HG03196 (cell line): ENCODE measurements around the gene EID2.

Experiments
- ATAC-seq: cut with Tn5 transposase; IDR thresholded peaks from one replicate; pipeline ENCODE4 v1.9.1; 2021; ENCODE audit not compliant: unreplicated experiment

Gene EID2

DNA sequence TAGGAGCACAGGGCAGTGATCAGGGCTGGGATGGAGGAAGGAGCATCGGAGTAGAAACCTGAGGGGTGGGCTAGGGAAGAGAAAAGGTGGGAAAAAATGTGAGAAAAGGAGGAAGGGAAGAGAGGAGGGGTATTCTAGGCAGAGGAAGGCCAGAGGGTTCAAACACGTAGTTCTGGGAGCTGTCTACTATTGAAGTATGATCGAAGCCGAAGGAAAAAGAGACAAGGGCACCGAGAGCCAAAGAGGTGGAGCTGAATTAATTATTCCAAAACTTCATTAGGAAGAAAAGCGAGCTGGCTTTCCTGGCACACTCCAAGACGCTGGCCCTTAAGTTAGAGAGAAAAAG lies 33.4 kb downstream of the EID2 start:
- no peak for ATAC-seq

DNA sequence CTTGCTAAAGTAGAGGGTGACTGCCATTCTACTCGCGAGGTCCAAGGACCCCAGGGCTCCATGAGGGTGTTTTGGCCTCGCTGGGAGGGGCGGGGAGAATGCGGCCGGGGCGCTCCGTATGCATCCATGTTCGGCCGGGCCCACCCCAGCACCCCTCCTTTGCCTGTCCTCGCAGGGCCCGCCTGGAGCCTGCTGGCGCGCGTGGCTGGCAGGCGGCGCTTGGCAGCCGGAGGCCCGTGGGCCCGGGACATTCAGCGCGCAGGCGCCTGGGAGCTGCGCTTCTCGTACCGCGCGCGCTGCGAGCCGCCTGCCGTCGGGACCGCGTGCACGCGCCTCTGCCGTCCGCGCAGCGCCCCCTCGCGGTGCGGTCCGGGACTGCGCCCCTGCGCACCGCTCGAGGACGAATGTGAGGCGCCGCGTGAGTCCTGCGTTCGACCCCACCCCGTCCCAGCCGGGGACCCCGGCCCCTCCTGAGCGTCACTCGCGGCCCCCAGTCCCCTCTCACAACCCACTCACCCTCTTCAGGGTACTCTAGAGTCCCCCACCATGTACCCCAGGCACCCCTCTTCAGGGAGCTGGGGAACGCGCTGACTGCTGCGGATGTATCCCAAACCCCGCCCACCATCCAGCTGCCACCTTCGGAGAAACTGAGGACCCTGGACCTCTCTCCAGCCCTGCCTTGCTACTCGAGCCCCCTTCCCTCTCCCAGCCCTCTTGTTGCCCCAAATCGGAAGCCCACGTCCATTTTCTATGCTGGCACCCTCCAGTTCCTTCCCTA lies 37.1 kb downstream of the EID2 start:
- peak; percentile 59 for ATAC-seq

DNA sequence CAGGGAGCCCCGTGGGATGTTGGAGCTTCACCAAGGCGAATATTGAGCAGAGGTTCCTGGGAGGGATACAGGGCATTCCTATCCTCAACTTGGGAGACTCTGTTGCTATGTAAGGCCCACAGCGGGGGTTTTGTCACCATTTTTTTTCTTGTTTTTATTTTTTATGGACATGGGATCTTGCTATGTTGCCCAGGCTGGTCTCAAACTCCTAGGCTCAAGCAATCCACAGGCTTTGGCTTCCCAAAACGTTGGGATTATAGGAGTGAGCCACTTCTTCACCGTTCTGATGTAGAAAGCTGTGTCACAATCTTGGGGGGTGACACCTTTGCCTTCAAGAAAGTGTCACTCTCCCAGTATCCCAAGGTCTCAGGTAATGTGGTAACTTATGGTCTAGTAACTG lies 38.6 kb downstream of the EID2 start:
- no peak for ATAC-seq

DNA sequence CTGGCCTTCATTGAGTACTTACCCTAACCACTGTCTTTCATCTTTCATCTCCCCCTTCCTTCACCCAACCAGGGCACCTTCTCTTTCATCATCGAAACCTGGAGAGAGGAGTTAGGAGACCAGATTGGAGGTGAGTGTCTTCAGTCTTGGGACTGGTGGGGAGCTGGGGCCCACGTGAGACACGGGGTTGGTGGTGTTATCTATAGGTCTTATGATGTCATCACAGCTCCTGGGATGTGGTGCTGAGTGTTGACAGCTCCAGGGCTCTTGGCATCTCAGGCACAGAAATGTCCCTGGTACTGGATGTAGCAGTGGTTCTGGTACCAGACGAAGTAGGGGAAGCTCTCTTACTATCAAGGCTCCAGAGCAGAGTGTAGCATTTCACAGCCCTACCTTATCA lies 39.4 kb downstream of the EID2 start:
- no peak for ATAC-seq

DNA sequence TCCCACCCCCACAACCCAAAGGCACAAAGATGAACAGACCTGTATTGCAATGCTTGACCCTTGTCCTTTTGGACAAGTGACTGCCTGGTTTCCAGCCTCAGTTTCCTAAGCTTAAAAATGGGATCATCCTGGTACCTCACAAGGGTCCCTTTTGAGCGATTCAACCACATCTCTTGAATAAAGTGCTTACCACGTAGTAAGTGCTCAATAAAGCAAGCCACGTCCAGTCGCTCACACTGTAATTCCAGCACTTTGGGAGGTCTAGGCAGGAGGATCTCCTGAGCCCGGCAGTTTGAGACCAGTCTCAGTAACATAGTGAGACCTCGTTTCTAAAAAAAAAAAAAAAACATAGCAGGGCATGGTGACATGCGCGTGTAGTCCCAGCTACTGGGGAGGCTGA lies 40.0 kb downstream of the EID2 start:
- ATAC-seq, result no peak

DNA sequence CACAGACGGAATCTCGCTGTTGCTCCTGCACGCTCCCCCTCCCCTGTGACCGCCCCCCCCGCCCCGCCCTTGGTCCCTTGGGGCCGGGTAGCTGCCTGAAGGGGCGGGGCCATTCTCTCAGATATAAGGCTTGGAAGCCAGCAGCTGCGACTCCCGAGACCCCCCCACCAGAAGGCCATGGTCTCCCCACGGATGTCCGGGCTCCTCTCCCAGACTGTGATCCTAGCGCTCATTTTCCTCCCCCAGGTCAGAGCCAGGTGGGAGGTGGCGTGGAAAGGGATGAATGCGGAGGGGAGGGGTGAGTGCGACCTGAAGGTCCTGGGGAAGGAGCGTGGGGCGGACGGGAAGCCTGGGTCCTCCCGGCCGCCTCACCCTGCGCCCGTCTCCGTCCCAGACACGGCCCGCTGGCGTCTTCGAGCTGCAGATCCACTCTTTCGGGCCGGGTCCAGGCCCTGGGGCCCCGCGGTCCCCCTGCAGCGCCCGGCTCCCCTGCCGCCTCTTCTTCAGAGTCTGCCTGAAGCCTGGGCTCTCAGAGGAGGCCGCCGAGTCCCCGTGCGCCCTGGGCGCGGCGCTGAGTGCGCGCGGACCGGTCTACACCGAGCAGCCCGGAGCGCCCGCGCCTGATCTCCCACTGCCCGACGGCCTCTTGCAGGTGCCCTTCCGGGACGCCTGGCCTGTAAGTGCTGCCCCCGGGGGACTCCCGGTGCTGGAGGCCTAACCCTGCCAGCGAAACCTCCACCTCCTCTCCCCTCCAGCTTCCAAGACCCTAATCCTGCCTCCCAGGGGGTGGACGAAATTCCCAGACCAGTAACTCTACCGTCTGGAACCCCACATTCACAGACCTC lies 40.9 kb downstream of the EID2 start, which contains the start of gene DLL3:
DLL3 (plus strand) TSS at position 150 of the 845 bp plus-strand sequence; CDS start at position 178, 28 bp downstream.
- no peak for ATAC-seq

DNA sequence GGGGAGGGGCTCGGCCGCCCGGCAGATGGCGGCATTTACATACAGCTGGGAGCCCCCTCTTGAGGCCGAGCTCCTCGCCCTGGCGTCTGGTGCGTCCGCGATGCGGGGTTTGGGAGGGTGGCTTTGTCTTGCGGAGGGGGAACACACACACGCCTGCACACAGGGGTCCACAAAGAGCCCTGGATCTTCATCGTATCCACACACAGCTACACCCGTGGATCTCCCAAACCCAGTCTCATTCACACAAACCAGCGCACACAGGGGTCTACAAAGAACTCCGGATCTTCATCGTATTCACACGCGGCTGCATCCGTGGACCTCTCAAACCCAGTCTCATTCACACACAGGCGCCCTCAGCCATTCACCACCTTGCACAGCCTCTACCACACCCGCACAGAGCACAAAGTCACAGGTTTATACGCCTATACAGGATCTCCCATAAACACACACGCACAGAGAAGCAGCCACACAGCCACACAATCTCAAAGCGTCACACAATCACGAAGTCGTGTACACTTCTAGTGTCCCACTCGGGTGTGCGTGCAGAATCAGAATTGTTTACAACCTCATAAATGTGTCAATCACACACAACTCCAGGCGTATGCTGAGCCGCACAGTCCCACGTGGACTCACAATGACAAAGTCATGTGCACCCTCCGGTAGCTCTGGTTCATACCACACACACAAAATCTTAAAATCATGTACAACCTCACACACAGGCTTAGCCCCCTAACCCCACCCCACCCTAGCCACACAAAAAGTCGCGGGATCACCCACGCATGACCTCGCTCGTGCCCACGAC lies 41.8 kb downstream of the EID2 start:
- ATAC-seq, result no peak

DNA sequence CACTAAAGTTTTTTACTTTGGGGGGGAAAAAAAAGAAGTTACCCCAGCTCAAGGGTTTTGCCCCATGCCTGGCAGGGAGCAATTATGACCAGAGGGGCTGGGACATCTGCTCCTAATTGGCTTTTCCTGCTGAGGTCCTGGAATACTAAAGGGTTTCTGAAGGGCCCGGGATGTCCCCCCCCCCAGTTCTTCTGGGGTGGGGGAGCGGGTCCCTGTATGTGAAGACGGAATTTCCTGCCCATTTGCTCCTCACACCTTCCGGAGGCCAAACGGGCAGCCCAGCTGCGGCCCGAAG lies 42.3 kb downstream of the EID2 start:
- ATAC-seq, result no peak

DNA sequence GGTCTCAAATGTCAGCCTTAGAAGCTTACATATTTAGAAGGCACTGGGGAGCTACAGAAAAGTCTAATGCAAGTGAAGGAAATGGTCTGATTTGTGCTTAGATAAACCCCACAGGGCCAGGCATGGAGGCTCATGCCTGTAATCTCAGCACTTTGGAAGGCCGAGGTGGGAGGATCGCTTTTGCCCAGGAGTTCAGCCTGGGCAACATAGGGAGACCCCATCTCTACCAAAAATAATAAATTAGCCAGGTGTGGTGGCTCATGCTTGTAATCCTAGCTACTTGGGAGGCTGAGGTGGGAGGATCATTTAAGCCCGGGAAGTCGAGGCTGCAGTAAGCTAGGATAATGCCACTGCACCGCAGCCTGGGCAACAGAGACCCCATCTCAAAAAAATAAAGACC lies 43.9 kb downstream of the EID2 start:
- no peak for ATAC-seq

DNA sequence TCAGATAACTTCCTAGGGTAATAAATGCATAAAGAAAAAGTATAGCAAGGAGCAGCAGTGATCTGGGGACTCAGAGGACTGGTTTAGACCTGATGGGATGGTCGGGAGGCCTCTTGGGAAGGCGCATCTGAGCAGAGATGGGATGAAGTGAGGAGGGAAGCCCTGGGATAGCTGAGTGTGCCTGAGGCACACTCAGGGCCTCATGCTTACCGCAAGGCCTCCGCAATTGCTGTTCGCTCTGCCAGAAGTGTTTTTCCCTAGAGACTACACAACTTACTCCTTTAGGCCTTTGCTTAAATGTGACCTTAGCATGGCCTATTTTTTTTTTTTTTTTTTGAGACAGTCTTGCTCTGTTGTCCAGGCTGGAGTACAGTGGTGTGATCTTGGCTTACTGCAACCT lies 45.3 kb downstream of the EID2 start:
- no peak for ATAC-seq

DNA sequence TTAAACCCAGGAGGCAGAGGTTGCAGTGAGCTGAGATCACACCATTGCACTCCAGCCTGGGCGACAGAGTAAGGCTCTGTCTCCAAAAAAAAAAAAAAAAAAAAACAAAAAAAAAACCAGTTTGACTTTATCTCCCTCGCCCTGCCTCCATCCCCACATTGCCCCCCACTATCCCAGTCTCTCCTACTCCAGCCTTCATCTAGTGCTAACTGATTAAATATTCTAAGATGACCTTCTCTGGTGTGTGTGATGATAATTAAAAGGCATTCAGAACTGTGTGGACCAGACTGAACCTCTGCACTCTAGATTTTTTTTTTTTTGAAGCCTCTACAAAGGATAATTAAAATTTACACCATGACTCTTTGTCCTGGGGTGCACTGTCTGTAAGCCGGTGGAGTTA lies 47.2 kb downstream of the EID2 start:
- ATAC-seq, result no peak

DNA sequence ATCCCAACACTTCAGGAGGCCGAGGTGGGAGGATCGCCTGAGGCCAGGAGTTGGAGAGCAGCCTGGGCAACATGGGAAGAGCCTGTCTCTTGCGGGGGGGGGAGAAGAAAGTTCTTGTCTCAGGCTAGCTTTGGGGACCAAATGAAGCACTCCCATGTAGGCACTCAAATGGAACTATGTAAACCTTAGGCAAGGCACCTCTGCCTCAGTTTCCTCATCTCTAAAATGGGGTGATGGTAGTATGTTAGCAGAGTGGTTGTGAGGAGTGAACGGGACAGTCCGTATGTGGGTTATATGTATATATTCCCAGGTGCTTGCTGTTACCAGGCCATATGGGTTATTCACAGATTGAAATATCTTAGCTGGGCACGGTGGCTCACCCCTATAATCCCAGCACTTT lies 47.7 kb downstream of the EID2 start:
- no peak for ATAC-seq

DNA sequence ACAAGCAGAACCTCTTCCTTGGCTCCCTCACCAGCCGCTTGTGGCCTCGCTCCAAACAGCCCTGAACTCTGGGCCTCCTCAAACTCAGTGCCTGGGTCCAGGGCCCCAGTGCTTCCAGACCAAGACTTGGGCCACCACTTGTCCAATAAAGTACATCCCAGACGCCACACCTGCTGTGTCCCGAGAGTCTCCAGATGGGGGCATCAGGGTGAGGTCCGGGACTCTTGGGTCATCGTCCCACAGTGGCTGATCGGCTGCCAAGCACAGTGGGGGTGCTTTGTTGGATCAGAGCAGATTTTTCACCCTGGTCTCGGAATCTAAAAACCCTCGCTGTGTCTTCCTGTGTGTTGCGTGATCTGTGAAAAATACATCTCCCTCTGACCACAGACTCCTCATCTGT lies 50.2 kb downstream of the EID2 start:
- ATAC-seq, result no peak
